ENCODE results near the gene IGSF9.

The IGSF9 gene

GRCh38 chr1:159945483-159946241, at the start of gene IGSF9:
Gene IGSF9, minus strand, starts transcription at chr1:159945613. Its CDS starts 2,159 bp downstream, at chr1:159943454.
- H3K9me3 Mint-ChIP-seq = no peaks in the 10 kb centered on the region
- DNase-seq = peak; percentile 47
- peaks cover 16 to 36% of the 10 kb centered on the region in 2 donors for H3K4me1 Mint-ChIP-seq
- no peak within 1 kb of the TSS for H3K27ac Mint-ChIP-seq
- H3K27me3 Mint-ChIP-seq = peaks cover 25 to 43% of the 10 kb centered on the region in 2 donors
- no peaks in the 10 kb centered on the region for H3K36me3 Mint-ChIP-seq
- ATAC-seq (replicated peaks) = peak; percentile 86 to 87
- H3K4me3 Mint-ChIP-seq = peak within 1 kb of the TSS; percentile 74 to 81

GRCh38 chr1:159994896-159995295, 49.5 kb upstream of the IGSF9 start:
- H3K4me3 Mint-ChIP-seq = no peak overlapping the region
- H3K36me3 Mint-ChIP-seq = no peaks in the 10 kb centered on the region
- H3K27me3 Mint-ChIP-seq = peaks cover 24 to 26% of the 10 kb centered on the region in 2 donors
- ATAC-seq (replicated peaks) (no peak), DNase-seq (no peak)
- peaks cover 0 to 3% of the 10 kb centered on the region in 2 donors for H3K4me1 Mint-ChIP-seq
- H3K27ac Mint-ChIP-seq = no peak overlapping the region
- no peaks in the 10 kb centered on the region for H3K9me3 Mint-ChIP-seq

- ATAC-seq (replicated peaks) = no peak
- H3K27me3 Mint-ChIP-seq = peaks cover 24 to 34% of the 10 kb centered on the region in 2 donors
- no peak overlapping the region for H3K27ac Mint-ChIP-seq
- no peaks in the 10 kb centered on the region for H3K9me3 Mint-ChIP-seq
- H3K4me3 Mint-ChIP-seq = no peak overlapping the region
- H3K4me1 Mint-ChIP-seq = peaks cover 0 to 3% of the 10 kb centered on the region in 2 donors
- no peaks in the 10 kb centered on the region for H3K36me3 Mint-ChIP-seq
- DNase-seq = no peak
Observed at GRCh38 chr1:159993911-159994310, 48.5 kb upstream of the IGSF9 start.

- H3K27ac Mint-ChIP-seq = no peak overlapping the region
- peaks cover 30 to 43% of the 10 kb centered on the region in 2 donors for H3K27me3 Mint-ChIP-seq
- H3K4me1 Mint-ChIP-seq = peaks cover 0 to 3% of the 10 kb centered on the region in 2 donors
- DNase-seq (no peak), ATAC-seq (replicated peaks) (no peak)
- no peaks in the 10 kb centered on the region for H3K36me3 Mint-ChIP-seq
- H3K9me3 Mint-ChIP-seq = no peaks in the 10 kb centered on the region
- H3K4me3 Mint-ChIP-seq = no peak overlapping the region
Observed at GRCh38 chr1:159992161-159992560, 46.7 kb upstream of the IGSF9 start.

- DNase-seq = no peak
- Mint-ChIP-seq H3K4me1 (peaks cover 0 to 3% of the 10 kb centered on the region in 2 donors), H3K9me3 (no peaks in the 10 kb centered on the region), H3K4me3 (no peak overlapping the region), H3K27ac (no peak overlapping the region), H3K27me3 (peaks cover 27 to 41% of the 10 kb centered on the region in 2 donors), H3K36me3 (no peaks in the 10 kb centered on the region)
- ATAC-seq (replicated peaks) = no peak
Observed at GRCh38 chr1:159991513-159991912, 46.1 kb upstream of the IGSF9 start.

- no peak for DNase-seq
- no peak for ATAC-seq (replicated peaks)
- Mint-ChIP-seq H3K9me3 (no peaks in the 10 kb centered on the region), H3K27me3 (peaks cover 23 to 38% of the 10 kb centered on the region in 2 donors), H3K27ac (no peak overlapping the region), H3K4me1 (peaks cover 0 to 3% of the 10 kb centered on the region in 2 donors), H3K36me3 (no peaks in the 10 kb centered on the region), H3K4me3 (no peak overlapping the region)
Observed at GRCh38 chr1:159990005-159990404, 44.6 kb upstream of the IGSF9 start.

- DNase-seq (no peak), ATAC-seq (replicated peaks) (no peak)
- no peak overlapping the region for H3K27ac Mint-ChIP-seq
- no peak overlapping the region for H3K4me3 Mint-ChIP-seq
- H3K27me3 Mint-ChIP-seq = peaks cover 22 to 36% of the 10 kb centered on the region in 2 donors
- H3K4me1 Mint-ChIP-seq = peaks cover 0 to 3% of the 10 kb centered on the region in 2 donors
- H3K9me3 Mint-ChIP-seq = no peaks in the 10 kb centered on the region
- no peaks in the 10 kb centered on the region for H3K36me3 Mint-ChIP-seq
Observed at GRCh38 chr1:159989581-159989980, 44.2 kb upstream of the IGSF9 start.

- Mint-ChIP-seq H3K4me3 (no peak overlapping the region), H3K27ac (no peak overlapping the region), H3K27me3 (peaks cover 28 to 43% of the 10 kb centered on the region in 2 donors), H3K9me3 (no peaks in the 10 kb centered on the region), H3K36me3 (no peaks in the 10 kb centered on the region), H3K4me1 (peaks cover 0 to 3% of the 10 kb centered on the region in 2 donors)
- DNase-seq (no peak), ATAC-seq (replicated peaks) (no peak)
Observed at GRCh38 chr1:159988006-159988405, 42.6 kb upstream of the IGSF9 start.

- Mint-ChIP-seq H3K27ac (no peak overlapping the region), H3K9me3 (no peaks in the 10 kb centered on the region), H3K27me3 (peaks cover 25 to 42% of the 10 kb centered on the region in 2 donors), H3K4me1 (peaks cover 0 to 3% of the 10 kb centered on the region in 2 donors), H3K4me3 (no peak overlapping the region), H3K36me3 (no peaks in the 10 kb centered on the region)
- no peak for ATAC-seq (replicated peaks)
- DNase-seq = no peak
Observed at GRCh38 chr1:159987186-159987585, 41.8 kb upstream of the IGSF9 start.

- Mint-ChIP-seq H3K9me3 (no peaks in the 10 kb centered on the region), H3K36me3 (no peaks in the 10 kb centered on the region), H3K4me1 (peaks cover 0 to 1% of the 10 kb centered on the region in 2 donors), H3K27ac (no peak overlapping the region), H3K4me3 (no peak overlapping the region), H3K27me3 (peaks cover 28 to 47% of the 10 kb centered on the region in 2 donors)
- ATAC-seq (replicated peaks) = no peak
- DNase-seq = no peak
Observed at GRCh38 chr1:159986531-159986930, 41.1 kb upstream of the IGSF9 start.

- Mint-ChIP-seq H3K27ac (no peak overlapping the region), H3K27me3 (peaks cover 28 to 49% of the 10 kb centered on the region in 2 donors), H3K36me3 (no peaks in the 10 kb centered on the region), H3K4me1 (no peaks in the 10 kb centered on the region), H3K9me3 (no peaks in the 10 kb centered on the region), H3K4me3 (no peak overlapping the region)
- DNase-seq (no peak), ATAC-seq (replicated peaks) (no peak)
Observed at GRCh38 chr1:159986093-159986492, 40.7 kb upstream of the IGSF9 start.

- ATAC-seq (replicated peaks) (no peak), DNase-seq (no peak)
- Mint-ChIP-seq H3K27me3 (peaks cover 32 to 54% of the 10 kb centered on the region in 2 donors), H3K9me3 (no peaks in the 10 kb centered on the region), H3K36me3 (no peaks in the 10 kb centered on the region), H3K4me1 (no peaks in the 10 kb centered on the region), H3K4me3 (no peak overlapping the region), H3K27ac (no peak overlapping the region)
Observed at GRCh38 chr1:159985473-159985872, 40.1 kb upstream of the IGSF9 start.

GRCh38 chr1:159983681-159984080, 38.3 kb upstream of the IGSF9 start:
- Mint-ChIP-seq H3K9me3 (no peaks in the 10 kb centered on the region), H3K36me3 (no peaks in the 10 kb centered on the region), H3K4me1 (no peaks in the 10 kb centered on the region), H3K4me3 (no peak overlapping the region), H3K27me3 (peaks cover 45 to 60% of the 10 kb centered on the region in 2 donors), H3K27ac (no peak overlapping the region)
- ATAC-seq (replicated peaks) = no peak
- DNase-seq = no peak

GRCh38 chr1:159982280-159982679, 36.9 kb upstream of the IGSF9 start:
- H3K27ac Mint-ChIP-seq = no peak overlapping the region
- no peak overlapping the region for H3K4me3 Mint-ChIP-seq
- no peaks in the 10 kb centered on the region for H3K9me3 Mint-ChIP-seq
- H3K27me3 Mint-ChIP-seq = peaks cover 39 to 55% of the 10 kb centered on the region in 2 donors
- DNase-seq = no peak
- ATAC-seq (replicated peaks) = no peak
- H3K4me1 Mint-ChIP-seq = no peaks in the 10 kb centered on the region
- H3K36me3 Mint-ChIP-seq = no peaks in the 10 kb centered on the region

GRCh38 chr1:159981351-159982055, 36.1 kb upstream of the IGSF9 start:
- DNase-seq = no peak
- H3K4me3 Mint-ChIP-seq = no peak overlapping the region
- ATAC-seq (replicated peaks) = no peak
- no peak overlapping the region for H3K27ac Mint-ChIP-seq
- no peaks in the 10 kb centered on the region for H3K4me1 Mint-ChIP-seq
- no peaks in the 10 kb centered on the region for H3K36me3 Mint-ChIP-seq
- no peaks in the 10 kb centered on the region for H3K9me3 Mint-ChIP-seq
- H3K27me3 Mint-ChIP-seq = peaks cover 39 to 62% of the 10 kb centered on the region in 2 donors

Measured in stimulated activated naive B cell treated with anti-CD40 and anti-IgM and Interleukin-4, amounts not matched to agents 10 μg/mL and 1 μg/mL and 100 μg/mL, for 72 hours (primary cell).